HG02885 (cell line): Measurements from ENCODE around the gene MIPOL1.
"Not testable (repeated sequence)": the region's sequence is repeated elsewhere in the genome, so short reads cannot be mapped to it uniquely, and the experiment has no call there.

ENCODE experiments used
- ATAC-seq: cut with Tn5 transposase; IDR thresholded peaks from one replicate; pipeline ENCODE4 v1.9.1; 2021; ENCODE audit warnings: mild to moderate bottlenecking; ENCODE audit not compliant: unreplicated experiment, poor library complexity

MIPOL1 gene

GRCh38 chr14:37497422-37497821 lies 299.7 kb downstream of the MIPOL1 start:
- no peak for ATAC-seq

- ATAC-seq = no peak
Measured at GRCh38 chr14:37501877-37502276, 304.1 kb downstream of the MIPOL1 start.

- no peak for ATAC-seq
Measured at GRCh38 chr14:37508503-37508902, 310.8 kb downstream of the MIPOL1 start.

- no peak for ATAC-seq
Measured at GRCh38 chr14:37512173-37512572, 314.4 kb downstream of the MIPOL1 start.

- no peak for ATAC-seq
Measured at GRCh38 chr14:37515771-37516170, 318.0 kb downstream of the MIPOL1 start.

GRCh38 chr14:37526994-37527393 lies 329.3 kb downstream of the MIPOL1 start:
- ATAC-seq = no peak

- ATAC-seq = no peak
Measured at GRCh38 chr14:37539992-37540391, 342.3 kb downstream of the MIPOL1 start.

- ATAC-seq = no peak
Measured at GRCh38 chr14:37544407-37544806, 346.7 kb downstream of the MIPOL1 start.

- no peak for ATAC-seq
Measured at GRCh38 chr14:37545174-37545573, 347.4 kb downstream of the MIPOL1 start.

GRCh38 chr14:37546621-37547447 lies 349.1 kb downstream of the MIPOL1 start:
- ATAC-seq = no peak

- ATAC-seq = no peak
Measured at GRCh38 chr14:37550511-37550910, 352.8 kb downstream of the MIPOL1 start.

GRCh38 chr14:37551119-37551518 lies 353.4 kb downstream of the MIPOL1 start:
- no peak for ATAC-seq

- no peak for ATAC-seq
Measured at GRCh38 chr14:37553935-37554550, 356.3 kb downstream of the MIPOL1 start.

GRCh38 chr14:37555596-37555995 lies 357.9 kb downstream of the MIPOL1 start:
- not testable (repeated sequence) for ATAC-seq

GRCh38 chr14:37558740-37559139 lies 361.0 kb downstream of the MIPOL1 start:
- no peak for ATAC-seq

GRCh38 chr14:37559386-37559785 lies 361.6 kb downstream of the MIPOL1 start:
- no peak for ATAC-seq

- no peak for ATAC-seq
Measured at GRCh38 chr14:37563189-37563588, 365.5 kb downstream of the MIPOL1 start.

GRCh38 chr14:37565550-37565949 lies 367.8 kb downstream of the MIPOL1 start:
- ATAC-seq = no peak

GRCh38 chr14:37566811-37567371 lies 369.2 kb downstream of the MIPOL1 start:
- no peak for ATAC-seq

- no peak for ATAC-seq
Measured at GRCh38 chr14:37569729-37570128, 372.0 kb downstream of the MIPOL1 start.

- no peak for ATAC-seq
Measured at GRCh38 chr14:37571391-37571790, 373.7 kb downstream of the MIPOL1 start.
